ENCODE data around the gene SLC6A17.

GRCh38 chr1:110218739-110219138 lies 68.4 kb downstream of the SLC6A17 start:
- TF ChIP-seq CTCF (IDR thresholded peaks at IDR 0.05), result no peak
- no peak for TF ChIP-seq POLR2A (IDR thresholded peaks at IDR 0.05)
- TF ChIP-seq POLR2AphosphoS5 (IDR thresholded peaks at IDR 0.05), result no peak
